Activated CD4-positive, CD25-positive, alpha-beta regulatory T cell treated with anti-CD3 and anti-CD28 coated beads, Interleukin-2, amount 50 U/mL, for 16 hours (primary cell): Measurements from ENCODE around the gene SEZ6.

ENCODE experiments used
- DNase-seq: peaks from one replicate; pipeline ENCODE4 v3.0.0-alpha.2; 2020; ENCODE audit warnings: low read depth, low spot score

SEZ6 gene

GRCh38 chr17:29005936-29006511, at the start of gene SEZ6:
TSS of gene SEZ6 (minus strand) at chr17:29006033. CDS start at chr17:29005869, 164 bp downstream.
- peak; percentile 12 for DNase-seq

- no peak for DNase-seq
Measured at GRCh38 chr17:29054835-29055234, 49.0 kb upstream of the SEZ6 start.

GRCh38 chr17:29051731-29052130, 45.9 kb upstream of the SEZ6 start:
- DNase-seq, result no peak

- DNase-seq, result no peak
Measured at GRCh38 chr17:29051194-29051593, 45.4 kb upstream of the SEZ6 start.

- no peak for DNase-seq
Measured at GRCh38 chr17:29050176-29050575, 44.3 kb upstream of the SEZ6 start.

GRCh38 chr17:29049541-29050145, 43.8 kb upstream of the SEZ6 start:
- no peak for DNase-seq

GRCh38 chr17:29048440-29049368, 42.9 kb upstream of the SEZ6 start:
- no peak for DNase-seq

- no peak for DNase-seq
Measured at GRCh38 chr17:29046473-29046839, 40.6 kb upstream of the SEZ6 start.

- DNase-seq, result no peak
Measured at GRCh38 chr17:29045734-29046472, 40.1 kb upstream of the SEZ6 start.

GRCh38 chr17:29045026-29045425, 39.2 kb upstream of the SEZ6 start:
- DNase-seq, result no peak

GRCh38 chr17:29043539-29044145, 37.8 kb upstream of the SEZ6 start:
- no peak for DNase-seq

GRCh38 chr17:29042679-29043538, 37.1 kb upstream of the SEZ6 start, which contains the start of gene PIPOX:
TSS of gene PIPOX (plus strand) at chr17:29043141. CDS start at chr17:29043226, 85 bp downstream.
- DNase-seq, result no peak

- no peak for DNase-seq
Measured at GRCh38 chr17:29042026-29042678, 36.3 kb upstream of the SEZ6 start.

- no peak for DNase-seq
Measured at GRCh38 chr17:29041571-29041970, 35.7 kb upstream of the SEZ6 start.

GRCh38 chr17:29041091-29041490, 35.3 kb upstream of the SEZ6 start:
- DNase-seq, result no peak

GRCh38 chr17:29039764-29040598, 34.1 kb upstream of the SEZ6 start:
- DNase-seq, result no peak

GRCh38 chr17:29038085-29038795, 32.4 kb upstream of the SEZ6 start:
- no peak for DNase-seq

- DNase-seq, result no peak
Measured at GRCh38 chr17:29037739-29038084, 31.9 kb upstream of the SEZ6 start.

- DNase-seq, result no peak
Measured at GRCh38 chr17:29036584-29036983, 30.8 kb upstream of the SEZ6 start.
